ENCODE measurements around the gene VCX3A.
"Not testable (repeated sequence)": the region's sequence is repeated elsewhere in the genome, so short reads cannot be mapped to it uniquely, and the experiment has no call there.

VCX3A gene

GRCh38 chrX:6535018-6535417 is at the start of gene VCX3A:
Gene VCX3A (minus strand): TSS chrX:6535118. CDS start chrX:6534497, 621 bp downstream.
- not testable (repeated sequence) for DNase-seq

- DNase-seq, result no peak
Observed at GRCh38 chrX:6574762-6575161, 39.8 kb upstream of the VCX3A start.

- DNase-seq, result no peak
Observed at GRCh38 chrX:6568031-6568430, 33.1 kb upstream of the VCX3A start.

- DNase-seq, result no peak
Observed at GRCh38 chrX:6558979-6559378, 24.1 kb upstream of the VCX3A start.

- peak; percentile 0 for DNase-seq
Observed at GRCh38 chrX:6557690-6558089, 22.8 kb upstream of the VCX3A start.

GRCh38 chrX:6550999-6551398 is 16.1 kb upstream of the VCX3A start:
- no peak for DNase-seq

- DNase-seq, result no peak
Observed at GRCh38 chrX:6545712-6546111, 10.8 kb upstream of the VCX3A start.

GRCh38 chrX:6526564-6527136 is 8.3 kb downstream of the VCX3A start:
- DNase-seq, result no peak

- DNase-seq, result no peak
Observed at GRCh38 chrX:6517376-6517775, 17.5 kb downstream of the VCX3A start.

- DNase-seq, result no peak
Observed at GRCh38 chrX:6506444-6506843, 28.5 kb downstream of the VCX3A start.

- DNase-seq, result no peak
Observed at GRCh38 chrX:6505960-6506359, 29.0 kb downstream of the VCX3A start.

GRCh38 chrX:6500719-6501118 is 34.2 kb downstream of the VCX3A start:
- no peak for DNase-seq

GRCh38 chrX:6498324-6498723 is 36.6 kb downstream of the VCX3A start:
- DNase-seq, result no peak

Data from GF-D8 (cell line).